ENCODE measurements around the gene TANGO2.
A peak's percentile ranks its signal among the peaks of the same experiment; 100 is the strongest.

The TANGO2 gene

DNA sequence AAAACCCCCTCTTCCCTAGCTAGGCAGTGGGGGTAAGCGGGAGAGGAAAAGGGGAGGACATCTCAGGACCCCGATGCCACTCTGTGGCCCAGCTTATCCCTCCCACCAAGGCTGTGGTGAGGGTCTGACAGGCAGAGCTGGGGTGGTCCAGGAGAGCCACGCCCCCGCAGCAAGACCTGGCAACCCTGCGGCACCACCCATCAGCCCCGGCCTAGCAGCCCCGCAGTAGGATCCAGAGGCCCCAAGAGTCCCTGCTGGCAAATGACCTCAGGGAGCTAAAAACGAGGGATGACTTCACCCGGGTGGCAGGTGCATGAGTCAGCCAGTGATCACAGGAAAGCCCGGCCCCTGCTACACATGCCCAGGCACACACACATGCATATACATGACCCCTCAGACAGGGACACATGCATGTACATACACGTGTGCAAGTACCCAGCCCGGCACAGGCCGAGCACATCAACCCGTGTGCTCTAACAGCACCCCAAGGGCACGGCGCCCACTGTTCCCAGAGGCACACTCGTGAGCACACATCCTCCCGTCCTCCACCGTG lies 36.6 kb upstream of the TANGO2 start:
- no peak for DNase-seq

DNA sequence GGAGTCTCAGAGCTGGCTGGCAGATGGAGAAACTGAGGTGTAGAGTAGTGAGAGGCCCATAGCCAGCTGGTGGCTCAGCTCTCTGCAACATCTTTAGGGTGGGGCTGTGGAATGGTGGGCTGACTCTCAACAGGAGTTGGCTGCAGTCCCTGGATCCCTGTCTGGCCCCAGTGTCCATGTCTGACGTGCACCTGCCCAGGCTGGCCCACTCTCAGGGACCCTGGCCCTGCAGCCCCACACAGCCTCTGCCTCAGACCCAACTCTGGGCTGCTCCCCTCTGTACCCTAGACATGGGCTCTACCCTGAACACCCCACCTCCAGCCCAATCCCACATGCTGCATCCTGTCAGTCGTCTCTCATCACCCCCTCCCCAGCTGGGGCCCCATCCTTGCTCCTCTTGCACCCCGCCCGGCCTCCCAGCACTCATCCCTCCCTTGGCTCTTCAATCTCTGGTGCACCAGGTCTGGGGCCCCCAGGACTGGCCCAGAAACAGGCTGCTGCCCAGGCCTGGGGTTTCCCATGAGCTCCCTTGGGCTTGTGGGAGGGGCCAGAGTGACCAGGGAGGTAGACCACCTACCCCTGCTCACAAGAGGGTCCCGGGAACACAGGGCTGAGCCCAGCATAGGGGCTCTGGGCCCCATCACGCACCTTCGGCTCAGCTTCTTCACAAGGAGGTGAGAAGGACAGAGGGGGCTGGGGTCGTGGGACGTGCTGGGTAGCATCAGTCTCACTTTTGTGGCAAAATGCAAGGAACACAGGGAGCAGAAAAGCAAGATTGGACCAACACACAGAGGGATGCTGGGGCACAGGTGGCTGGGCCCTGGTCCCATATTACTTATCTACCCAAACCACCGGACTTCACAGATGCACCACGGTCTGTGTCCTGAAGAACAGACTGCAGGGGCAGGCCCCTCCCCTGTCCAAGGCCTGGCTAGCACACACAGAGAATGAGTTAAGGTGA lies 35.8 kb upstream of the TANGO2 start:
- no peak for DNase-seq

DNA sequence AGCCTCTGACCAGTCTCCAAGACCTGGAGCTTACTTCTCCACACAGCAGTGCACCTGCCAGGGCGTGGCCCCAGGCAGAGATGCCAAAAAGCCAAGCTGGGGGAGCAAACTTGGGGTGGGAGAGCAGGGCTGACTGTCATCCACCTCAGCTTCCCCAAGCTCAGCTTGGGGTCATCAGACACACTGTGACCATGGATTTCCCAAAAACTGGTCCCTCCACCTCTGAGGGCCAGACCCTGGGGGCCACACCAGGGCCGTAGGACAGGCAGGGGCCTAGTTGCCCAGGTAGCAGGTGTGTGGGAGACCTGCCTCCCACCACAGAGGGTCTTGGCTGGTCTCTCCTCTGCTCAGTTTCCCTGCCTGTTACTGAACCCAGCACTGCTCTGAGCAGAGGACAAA lies 34.9 kb upstream of the TANGO2 start:
- DNase-seq: no peak

DNA sequence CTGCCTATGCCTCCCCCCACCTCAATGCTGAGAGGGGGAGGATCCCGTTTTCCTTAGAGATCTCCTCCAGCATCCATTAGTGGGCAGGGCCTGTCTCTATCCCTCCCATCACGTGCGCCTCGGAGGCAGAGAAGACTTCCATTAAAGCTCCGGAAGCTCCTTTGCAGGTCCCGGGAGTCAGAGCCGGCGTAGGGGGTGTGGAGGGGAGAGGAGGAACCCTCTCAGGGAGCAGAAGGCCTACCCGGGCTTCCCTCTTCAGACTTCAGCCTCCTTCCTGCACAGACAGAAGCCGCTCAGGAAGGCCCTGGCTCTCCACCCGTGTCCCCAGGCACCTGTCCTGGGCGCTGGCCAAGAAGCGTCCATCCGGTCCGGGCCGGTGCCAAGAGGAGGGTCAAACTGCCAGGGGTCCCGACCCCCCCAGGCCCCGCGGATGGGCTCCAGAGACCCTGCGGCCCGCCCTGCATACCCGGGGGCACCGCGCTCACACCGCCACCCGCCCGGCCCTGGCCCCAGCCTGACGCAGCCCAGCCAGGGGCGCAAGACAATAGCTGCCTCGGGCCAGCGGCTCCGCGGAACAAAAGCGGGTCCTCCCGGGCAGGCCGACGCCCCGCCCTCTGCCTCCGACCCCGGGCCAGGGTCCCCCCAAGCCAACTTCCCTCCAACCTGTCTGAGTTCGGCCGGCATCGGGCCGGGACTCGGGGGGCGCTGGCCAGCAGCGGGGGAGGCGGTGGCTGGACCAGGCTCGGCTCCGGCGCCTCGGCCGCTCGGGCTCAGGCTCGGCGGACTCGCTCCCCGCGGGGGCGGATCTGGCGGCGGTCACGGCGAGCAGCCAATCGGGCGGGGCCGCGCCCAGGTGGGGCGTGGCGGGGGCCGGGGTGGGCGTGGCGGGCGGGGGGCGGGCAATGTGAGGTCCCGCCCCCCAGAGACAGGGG lies 34.2 kb upstream of the TANGO2 start:
- DNase-seq: peak; percentile 63

DNA sequence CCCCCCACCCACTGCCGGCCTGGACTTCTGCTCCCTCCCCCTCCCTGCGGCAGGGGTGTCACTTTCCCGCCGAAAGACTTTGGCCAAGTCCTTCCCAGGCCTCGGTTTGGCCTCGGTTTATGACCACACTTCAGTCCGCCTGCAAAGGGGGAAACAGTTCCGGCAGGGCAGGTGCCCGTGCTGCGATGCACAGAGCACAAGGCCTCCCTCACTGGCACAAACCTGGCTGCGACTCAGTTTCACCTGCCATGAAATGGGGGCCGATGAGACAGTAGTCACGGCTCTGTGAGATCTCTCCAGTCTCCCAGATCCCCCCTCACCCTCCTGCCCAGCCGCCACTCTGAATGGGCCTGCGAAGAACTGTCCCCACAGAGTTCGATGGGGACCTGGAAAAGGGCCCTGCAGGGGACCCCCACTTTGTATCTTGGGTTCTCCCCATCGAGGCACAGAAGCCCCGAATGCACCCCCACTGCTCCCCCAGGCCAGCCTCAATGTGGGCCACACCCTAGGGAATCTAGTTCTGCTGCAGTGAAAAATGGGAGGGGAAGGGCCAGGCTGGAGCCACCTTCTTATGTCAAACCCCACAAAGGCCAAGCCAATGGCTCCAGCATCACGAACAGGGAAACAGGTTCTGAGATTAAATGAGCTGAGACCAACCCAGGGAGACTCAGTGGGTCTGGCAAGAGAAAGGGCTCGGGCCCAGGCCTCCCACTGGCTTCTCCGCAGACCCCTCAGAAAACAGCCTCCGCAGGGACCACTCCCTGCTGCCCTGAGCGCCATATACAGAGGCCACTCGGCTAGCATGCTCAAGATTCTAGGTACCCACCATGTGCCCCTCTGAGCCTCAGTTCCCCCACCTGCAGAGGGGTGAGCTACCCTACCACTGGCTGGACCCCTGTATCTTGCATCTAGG lies 33.3 kb upstream of the TANGO2 start:
- no peak for DNase-seq

DNA sequence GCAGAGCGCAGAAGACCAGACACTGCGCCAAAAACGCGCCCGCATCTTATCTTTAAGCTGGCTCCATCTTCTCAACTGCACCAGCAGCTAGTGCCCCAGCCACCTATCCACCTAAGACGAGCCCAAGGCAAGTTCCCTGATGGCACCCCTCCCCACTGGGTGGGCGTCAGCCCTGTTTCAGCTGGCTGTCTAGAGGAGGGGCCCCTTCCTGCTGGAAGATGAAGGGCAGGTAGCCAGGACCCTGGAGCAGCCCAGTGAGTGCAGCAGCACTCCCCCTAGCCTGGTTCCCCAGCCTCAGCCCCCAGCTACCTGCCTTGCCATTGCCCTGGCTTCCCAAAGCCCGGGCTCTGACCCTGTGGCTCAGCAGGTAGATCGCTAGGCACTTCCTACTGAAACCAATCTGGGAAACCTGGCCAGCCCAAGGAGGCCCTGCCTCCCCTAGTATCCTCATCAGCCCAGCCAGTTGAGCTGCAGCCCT lies 32.5 kb upstream of the TANGO2 start:
- DNase-seq: no peak

DNA sequence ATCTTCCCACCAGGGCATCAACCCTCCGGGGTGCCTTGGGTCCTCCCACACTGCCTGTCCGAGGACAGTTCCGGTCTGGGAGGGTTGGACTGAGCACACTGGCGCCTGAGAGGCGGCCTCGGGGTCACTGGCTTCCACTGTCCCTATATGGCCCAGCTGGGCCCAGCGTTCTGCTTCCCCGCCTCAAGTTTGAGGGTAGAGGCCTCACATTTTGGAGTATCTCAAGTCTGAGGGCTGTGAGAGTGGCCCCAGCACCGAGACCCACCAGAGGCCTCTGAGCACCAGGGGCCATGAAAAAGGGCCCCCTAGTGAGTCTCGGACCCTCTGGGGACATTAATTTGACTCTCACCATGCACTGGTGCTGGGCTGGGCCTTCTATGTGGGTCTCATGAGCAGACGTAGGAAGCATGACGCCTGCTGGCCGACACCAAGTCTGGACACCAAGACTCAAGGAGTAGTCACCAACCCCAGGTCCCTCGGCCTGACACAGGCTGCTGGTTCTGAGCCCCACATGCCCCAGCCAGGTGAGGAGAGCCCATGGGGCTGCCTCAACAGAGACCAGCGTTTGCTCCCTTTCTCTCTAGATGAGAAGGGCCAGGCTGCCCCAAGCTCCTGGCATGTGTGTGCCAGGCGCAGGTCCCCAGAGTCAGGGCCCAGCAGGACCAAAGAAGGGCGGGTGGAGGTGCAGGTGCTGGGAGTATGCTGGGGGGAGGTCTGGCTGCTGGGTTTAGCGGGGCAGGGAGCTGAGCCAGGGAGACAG lies 31.8 kb upstream of the TANGO2 start:
- DNase-seq: no peak

DNA sequence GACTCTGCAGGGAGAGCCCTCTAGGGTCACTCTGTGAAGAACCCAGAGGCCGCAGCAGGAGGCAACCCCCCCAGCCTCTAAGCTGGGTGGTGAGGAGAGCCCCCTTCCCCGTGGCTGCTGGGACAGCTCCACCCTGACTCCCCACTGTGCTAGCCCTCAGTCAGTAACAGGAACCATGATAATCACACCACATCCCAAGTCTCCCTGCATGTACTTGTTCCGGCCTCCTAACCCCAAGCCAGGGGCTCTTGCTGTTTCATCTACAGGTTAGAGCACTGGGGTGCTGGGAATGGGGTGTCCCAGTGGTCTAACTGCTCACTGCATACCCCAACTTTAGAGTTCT lies 31.2 kb upstream of the TANGO2 start:
- DNase-seq: no peak

DNA sequence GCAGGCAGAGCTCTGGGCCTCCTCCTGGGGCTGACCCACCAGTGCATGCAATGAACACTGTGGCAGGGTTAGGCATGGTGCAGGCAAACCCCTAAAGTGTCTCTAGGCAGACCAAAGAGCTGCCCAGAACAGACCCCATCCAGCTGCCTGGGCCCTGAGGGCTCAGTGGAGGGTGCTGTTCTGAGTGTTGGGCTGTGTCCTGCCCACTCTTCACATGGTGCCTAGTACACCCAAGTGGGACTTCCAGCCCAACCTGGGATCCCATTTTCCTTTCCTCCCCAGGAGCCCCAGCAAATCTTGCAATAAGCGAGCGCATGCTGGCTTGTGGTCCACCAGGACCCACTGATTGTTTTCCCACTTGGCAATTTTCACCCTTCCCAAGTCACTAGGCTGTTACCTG lies 30.7 kb upstream of the TANGO2 start:
- DNase-seq: no peak

DNA sequence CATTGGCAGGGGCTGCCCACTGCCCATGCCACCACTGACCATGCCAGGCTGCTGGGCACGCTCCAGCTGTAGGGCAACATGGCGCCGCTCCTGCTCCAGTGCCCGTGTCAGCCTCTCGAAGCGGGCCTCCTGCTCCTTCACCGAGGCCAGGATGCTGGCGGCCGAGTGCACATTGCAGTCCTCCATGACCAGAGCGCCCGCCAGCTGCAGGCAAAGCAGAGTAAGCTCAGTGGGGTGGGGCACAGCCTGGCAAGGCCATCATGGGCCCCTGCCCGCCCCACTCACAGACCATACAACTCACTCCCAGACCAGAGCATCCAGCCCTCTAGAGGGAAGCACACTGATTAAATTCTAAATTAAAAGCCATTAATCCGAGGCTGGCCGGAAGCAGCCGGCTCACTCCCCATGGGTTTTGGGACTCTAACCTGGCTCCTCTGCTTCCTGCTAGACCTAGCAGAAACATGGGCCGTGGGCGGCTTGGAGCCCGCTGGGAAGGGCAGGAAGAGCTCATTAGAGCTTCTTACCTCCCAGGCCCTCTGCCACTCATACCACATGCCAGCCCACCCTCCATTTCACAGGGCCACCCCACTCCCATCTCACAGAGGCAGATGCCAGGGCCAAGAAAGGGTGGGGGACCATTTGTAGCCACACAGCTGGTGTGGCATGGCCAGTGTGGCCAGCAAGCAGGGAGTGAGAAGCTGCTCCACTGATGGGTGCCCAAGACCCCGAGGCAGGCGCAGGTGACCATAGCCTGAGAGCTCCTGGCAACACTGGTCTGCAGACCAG lies 30.1 kb upstream of the TANGO2 start:
- DNase-seq: no peak

DNA sequence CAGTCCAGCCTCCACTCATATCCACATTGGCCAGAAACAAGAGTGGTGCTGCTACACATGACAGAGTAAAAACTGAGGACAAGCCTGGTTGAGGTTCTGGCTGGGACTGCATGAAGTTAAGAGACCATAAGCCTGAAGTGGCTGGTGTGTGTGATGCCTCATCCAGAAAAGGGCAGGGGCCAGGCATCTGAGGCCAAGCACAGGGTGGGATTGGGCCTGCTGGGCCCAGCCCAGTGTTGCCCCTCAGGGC lies 29.6 kb upstream of the TANGO2 start:
- DNase-seq: no peak

DNA sequence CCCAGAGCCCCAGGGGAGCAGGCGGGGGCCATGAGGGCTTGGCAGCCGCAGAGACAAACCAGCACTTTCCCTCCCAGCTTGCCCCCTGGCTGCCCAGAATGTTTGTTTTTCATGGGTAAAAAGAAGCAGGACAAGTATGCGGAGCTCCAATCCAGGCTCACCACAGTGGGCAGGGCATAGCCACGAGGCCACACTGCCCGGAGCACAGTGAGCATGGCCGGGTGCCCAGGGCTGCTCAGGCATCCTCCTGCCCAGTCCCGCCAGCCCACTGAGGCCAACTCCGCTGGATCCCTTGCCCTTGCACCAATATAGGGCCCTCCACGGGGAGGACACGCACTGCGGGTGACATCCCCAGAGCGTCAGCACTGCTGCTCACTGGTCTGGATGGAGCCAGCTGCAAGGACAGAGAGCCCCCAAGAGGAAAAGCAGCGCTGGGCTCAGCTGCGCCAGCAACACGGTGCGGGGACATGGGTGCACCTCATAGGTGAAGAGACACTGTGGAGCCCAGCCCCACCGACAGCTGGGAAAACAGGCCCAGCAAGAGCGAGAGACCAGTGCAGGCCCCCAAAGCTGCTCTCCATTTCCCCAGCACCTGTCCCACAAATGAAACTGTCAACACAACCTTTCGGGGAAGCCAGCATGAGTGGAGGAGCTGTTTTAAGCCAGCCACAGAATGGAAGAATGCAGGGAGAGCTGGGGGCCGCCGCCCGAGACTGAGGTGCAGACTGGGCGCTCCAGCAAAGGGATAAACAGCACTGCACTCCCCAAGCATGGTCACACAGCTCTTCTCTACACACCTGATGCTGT lies 29.1 kb upstream of the TANGO2 start:
- DNase-seq: no peak

DNA sequence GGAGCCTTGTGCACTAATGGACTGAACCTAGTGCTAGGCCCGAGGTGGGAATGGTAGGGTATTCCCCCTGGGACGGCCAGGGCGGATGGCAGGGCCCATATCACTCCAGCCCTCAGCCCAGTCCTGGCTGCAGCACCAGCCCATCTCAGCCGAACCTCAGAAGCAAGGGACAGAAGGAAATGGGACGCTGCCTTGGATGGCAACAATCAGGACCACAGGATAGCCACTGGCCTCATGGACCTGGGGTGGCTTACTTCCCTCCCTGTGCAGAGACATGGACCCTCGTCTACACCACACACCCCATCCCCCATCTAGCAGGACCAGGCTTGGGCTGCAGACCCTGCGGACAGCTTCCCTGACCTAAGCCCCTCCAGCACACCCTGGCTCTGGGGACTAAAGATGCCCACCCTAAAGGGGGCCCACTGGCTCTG lies 28.4 kb upstream of the TANGO2 start:
- DNase-seq: no peak

DNA sequence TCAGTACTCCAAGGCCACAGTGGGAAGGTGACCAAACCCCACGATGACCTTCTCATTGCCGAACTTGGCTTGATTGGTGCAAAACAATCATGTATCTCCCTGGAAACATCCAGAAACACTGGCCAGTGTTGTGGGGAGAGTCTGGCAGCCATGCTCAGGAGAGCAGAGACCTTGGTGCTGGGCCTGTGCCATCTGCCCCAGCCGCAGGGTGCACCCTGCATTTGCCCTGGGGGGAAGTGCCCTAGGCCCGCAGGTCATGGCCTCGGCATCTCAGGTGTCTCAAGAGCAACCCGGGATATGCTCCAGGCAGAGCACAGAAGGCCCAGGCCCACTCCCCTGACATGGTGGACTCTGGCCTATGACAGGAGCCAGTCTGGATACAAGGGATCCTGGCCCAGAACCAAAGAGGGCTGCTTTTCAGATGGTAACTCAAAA lies 28.0 kb upstream of the TANGO2 start:
- DNase-seq: no peak

DNA sequence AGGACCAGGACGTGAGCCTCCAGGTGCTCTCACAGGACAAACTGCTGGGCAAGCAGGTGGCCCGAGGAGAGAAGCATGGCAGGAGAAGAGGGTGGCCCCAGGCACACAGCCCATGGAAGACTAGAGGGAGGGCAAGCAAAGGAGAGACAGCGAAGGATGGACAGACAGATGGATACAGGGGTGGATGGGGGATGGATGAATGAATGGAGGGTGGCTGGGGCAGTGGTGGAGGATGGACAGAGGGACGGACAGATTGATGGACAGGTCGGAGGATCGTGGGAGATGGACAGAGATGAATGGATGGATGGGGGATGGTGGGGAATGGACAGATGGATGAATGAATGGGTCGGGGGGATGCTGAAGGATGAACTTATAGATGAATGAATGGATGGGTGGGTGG lies 27.0 kb upstream of the TANGO2 start:
- no peak for DNase-seq

DNA sequence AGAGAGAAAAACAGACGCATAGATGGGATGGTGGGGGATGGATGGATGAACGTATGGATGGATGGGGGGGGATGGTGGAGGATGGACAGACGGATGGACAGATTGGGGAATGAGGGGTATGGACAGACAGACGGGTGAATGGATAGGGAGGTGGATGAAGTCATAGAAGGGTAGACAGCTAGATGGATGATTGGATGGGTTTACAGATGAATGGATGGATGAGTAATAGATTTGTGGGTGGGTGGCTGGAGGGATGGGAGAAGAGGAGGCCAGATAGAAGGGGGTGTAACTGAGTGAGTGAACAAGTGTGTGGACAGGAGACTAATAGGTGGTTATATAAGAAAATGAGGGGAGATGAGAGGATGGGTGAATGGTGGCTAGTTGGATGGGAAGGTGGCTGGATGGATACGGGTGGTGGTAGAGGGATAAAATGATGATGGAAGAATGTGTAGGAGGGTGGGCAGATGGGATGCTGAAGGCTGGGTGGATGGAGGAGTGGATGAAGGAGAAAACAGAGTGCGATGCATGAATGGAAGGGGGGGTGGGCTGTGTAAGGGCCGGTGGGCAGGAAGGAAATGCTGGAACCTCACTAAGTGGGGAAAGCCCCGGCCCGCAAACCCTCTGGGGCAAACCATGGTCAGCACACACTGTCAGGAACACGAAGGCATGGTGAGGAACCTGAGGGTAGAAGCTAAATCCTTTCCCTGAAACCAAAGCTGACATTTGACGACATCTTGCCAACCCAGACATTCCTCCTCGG lies 25.9 kb upstream of the TANGO2 start:
- DNase-seq: no peak

DNA sequence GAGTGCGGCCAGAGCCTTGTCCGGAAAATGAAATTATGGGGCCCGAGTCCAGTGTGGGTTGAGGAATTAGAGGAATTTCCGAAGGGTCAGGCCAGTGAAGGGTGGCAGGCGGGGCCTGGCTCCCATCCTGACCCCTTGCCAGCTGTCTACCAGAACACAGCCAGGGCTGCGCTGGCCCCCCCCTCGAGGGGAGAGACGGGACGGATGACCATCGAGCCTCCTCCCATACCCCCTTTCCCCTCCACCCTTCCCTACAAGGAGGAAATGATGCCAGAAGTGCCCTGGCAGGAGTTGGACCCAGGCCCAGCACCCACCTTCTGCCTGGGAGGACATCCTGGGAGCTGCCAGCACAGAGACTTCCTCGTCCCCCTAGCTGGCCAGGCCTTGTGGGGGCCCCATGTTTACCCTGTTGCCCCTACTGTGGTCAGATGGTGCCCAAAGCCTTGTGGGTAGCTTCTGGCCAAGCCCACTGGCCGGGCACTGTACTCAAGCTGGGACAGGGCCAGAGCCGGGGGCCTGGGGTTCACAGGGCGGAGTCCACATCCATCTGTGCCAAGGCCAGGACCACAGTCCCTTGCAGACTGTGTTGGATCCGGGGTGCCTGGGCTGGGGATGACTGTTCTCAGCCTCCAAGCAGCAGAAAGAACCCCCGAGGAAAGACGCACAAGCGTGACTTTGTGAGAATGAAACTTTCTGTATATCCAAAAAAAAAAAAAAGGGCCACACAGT lies 25.1 kb upstream of the TANGO2 start:
- DNase-seq: no peak

DNA sequence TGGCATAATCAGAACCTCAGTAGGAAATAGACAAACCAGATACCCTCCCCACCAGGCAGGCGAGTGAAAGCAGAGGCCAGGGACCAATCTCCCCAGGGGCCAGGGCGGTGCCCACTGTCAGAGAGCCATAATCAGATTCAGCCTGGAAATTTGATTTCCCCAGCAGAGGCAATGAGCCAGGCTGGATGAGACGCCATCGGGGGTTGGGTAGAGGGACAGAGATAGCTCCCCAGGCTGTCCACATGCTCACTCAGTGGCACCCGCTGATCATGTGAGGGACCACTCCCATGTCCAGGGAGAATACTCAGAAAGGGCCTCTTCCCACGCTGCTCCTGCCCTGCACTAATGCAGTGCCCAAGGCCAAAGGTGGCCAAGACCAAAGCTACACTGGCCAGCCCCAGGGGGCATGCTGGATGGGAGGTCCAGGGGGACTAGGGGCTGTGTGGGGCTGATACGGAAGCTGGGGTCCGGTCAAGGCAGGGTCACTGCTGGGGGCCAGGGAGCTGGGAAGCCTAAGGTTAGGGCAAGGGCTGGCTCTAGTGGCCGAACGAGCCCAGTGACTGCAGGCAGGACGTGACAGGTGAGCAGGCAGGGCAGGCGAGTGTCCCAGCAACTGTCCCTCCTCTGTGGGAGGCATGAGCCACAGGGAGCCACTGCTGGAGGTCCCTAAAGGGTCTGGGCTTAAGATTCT lies 24.1 kb upstream of the TANGO2 start:
- no peak for DNase-seq

All from CD4-positive, alpha-beta T cell treated with Interferon gamma for 1 hour (primary cell).